Measurements from ENCODE around the gene PDPK1. TPM values are rescaled to one million over a fixed set of nuclear protein-coding genes. Genes with fewer than 3 reads are reported as not detected.
"Not testable (repeated sequence)": the region's sequence is repeated elsewhere in the genome, so short reads cannot be mapped to it uniquely, and the experiment has no call there.

PDPK1 gene
- total RNA-seq, 2 experiments from 2014 or later: 14.4 to 40.6 TPM

GRCh38 chr16:2627075-2627474 is 89.3 kb downstream of the PDPK1 start:
- DNase-seq (ENCODE audit: low spot score); POLR2A ChIA-PET; intact Hi-C loops (cut with micrococcal nuclease; ENCODE audit: unreplicated experiment); H2AFZ ChIP-seq (ENCODE audit: low read length); H3K79me2 ChIP-seq (ENCODE audit: insufficient read depth, low read depth, low read length); H3K4me3 ChIP-seq (ENCODE audit: low read depth, low read length, poor library complexity, severe bottlenecking); BruUV-seq (replicated peaks); H3K36me3 ChIP-seq (ENCODE audit: insufficient read depth, low read length); H3K9me3 ChIP-seq (ENCODE audit: low read length); H3K27ac ChIP-seq (ENCODE audit: low read depth, low read length, poor library complexity, severe bottlenecking); H4K20me1 ChIP-seq (ENCODE audit: insufficient read depth, low read length); H3K4me1 ChIP-seq (ENCODE audit: insufficient read depth, low read length, poor library complexity, severe bottlenecking); H3K9me2 ChIP-seq (ENCODE audit: insufficient read depth, low read length); H3K4me2 ChIP-seq (ENCODE audit: low read length); CTCF ChIA-PET (ENCODE audit: unreplicated experiment): not testable (repeated sequence)

DNA sequence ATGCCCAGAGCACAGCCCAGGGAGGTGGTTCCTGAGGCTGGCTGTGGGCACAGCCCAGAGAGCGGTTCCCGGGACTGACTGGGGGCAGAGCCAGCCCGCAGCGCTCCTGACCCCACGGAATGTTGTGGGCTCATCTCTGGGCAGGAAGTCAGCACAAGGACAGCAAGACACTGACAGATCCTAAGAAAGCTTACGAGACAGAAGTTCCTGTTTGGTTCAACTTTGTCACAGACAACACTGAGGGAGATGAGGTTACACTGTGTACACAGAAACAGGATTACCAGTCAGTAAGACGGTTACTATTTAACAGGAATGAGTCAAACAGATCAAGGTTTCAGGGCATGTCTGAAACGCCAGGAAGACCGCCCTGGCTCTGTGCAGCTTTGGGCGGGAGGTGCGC is 93.4 kb downstream of the PDPK1 start:
- H4K20me1 ChIP-seq (ENCODE audit: insufficient read depth, low read length); H3K36me3 ChIP-seq (ENCODE audit: insufficient read depth, low read length); POLR2A ChIA-PET; H3K9me2 ChIP-seq (ENCODE audit: insufficient read depth, low read length); DNase-seq (ENCODE audit: low spot score); H3K27ac ChIP-seq (ENCODE audit: low read depth, low read length, poor library complexity, severe bottlenecking); H3K4me3 ChIP-seq (ENCODE audit: low read depth, low read length, poor library complexity, severe bottlenecking); intact Hi-C loops (cut with micrococcal nuclease; ENCODE audit: unreplicated experiment); H2AFZ ChIP-seq (ENCODE audit: low read length); H3K4me2 ChIP-seq (ENCODE audit: low read length); H3K79me2 ChIP-seq (ENCODE audit: insufficient read depth, low read depth, low read length); CTCF ChIA-PET (ENCODE audit: unreplicated experiment); H3K9me3 ChIP-seq (ENCODE audit: low read length); H3K4me1 ChIP-seq (ENCODE audit: insufficient read depth, low read length, poor library complexity, severe bottlenecking): not testable (repeated sequence)
- TSS peak; percentile 17 for BruUV-seq (replicated peaks)

- H3K36me3 ChIP-seq (ENCODE audit: insufficient read depth, low read length); H3K4me1 ChIP-seq (ENCODE audit: insufficient read depth, low read length, poor library complexity, severe bottlenecking); H4K20me1 ChIP-seq (ENCODE audit: insufficient read depth, low read length); POLR2A ChIA-PET; H3K79me2 ChIP-seq (ENCODE audit: insufficient read depth, low read depth, low read length); intact Hi-C loops (cut with micrococcal nuclease; ENCODE audit: unreplicated experiment); H3K9me2 ChIP-seq (ENCODE audit: insufficient read depth, low read length); H3K9me3 ChIP-seq (ENCODE audit: low read length); H3K4me2 ChIP-seq (ENCODE audit: low read length); H3K27ac ChIP-seq (ENCODE audit: low read depth, low read length, poor library complexity, severe bottlenecking); H2AFZ ChIP-seq (ENCODE audit: low read length); DNase-seq (ENCODE audit: low spot score); CTCF ChIA-PET (ENCODE audit: unreplicated experiment); H3K4me3 ChIP-seq (ENCODE audit: low read depth, low read length, poor library complexity, severe bottlenecking); BruUV-seq (replicated peaks): not testable (repeated sequence)
Measured at GRCh38 chr16:2632291-2632690, 94.5 kb downstream of the PDPK1 start.

DNA sequence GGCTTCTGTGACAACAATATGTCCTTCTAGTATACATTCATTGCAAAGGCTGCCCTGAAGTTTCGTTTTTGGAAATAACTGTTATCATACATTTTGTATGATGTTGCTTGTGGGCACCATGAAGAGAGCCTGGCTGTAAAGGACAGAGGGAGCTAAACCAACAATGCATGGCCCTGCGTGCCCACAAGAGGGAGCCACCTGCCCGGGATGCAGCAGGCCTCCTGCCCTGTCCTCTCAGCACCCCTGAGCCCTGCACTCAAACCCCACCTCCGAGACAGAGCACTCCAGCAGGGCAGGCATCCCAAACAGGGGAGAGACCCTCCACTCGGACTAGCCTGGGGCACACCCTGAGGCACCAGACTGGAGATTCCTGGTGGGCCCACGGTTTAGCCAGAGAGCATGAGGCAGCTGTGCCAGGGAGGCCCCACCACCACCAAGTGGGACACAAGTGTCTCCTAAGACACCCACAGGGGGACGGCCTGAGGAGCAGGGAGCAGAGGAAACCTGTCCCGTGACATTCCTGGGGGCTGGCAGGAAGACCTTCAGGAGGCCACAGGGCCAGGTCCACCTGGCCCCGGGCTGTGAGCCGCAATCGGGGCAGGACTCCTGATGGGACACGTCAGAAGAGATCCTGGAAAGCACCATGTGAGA is 101.4 kb downstream of the PDPK1 start:
- H3K4me1 ChIP-seq (ENCODE audit: insufficient read depth, low read length, poor library complexity, severe bottlenecking); H2AFZ ChIP-seq (ENCODE audit: low read length); intact Hi-C loops (cut with micrococcal nuclease; ENCODE audit: unreplicated experiment); H3K79me2 ChIP-seq (ENCODE audit: insufficient read depth, low read depth, low read length); H3K9me2 ChIP-seq (ENCODE audit: insufficient read depth, low read length); BruUV-seq (replicated peaks); H3K4me3 ChIP-seq (ENCODE audit: low read depth, low read length, poor library complexity, severe bottlenecking); CTCF ChIA-PET (ENCODE audit: unreplicated experiment); H3K36me3 ChIP-seq (ENCODE audit: insufficient read depth, low read length); H4K20me1 ChIP-seq (ENCODE audit: insufficient read depth, low read length); H3K4me2 ChIP-seq (ENCODE audit: low read length); H3K9me3 ChIP-seq (ENCODE audit: low read length); DNase-seq (ENCODE audit: low spot score); POLR2A ChIA-PET; H3K27ac ChIP-seq (ENCODE audit: low read depth, low read length, poor library complexity, severe bottlenecking): not testable (repeated sequence)
- 0 out of 2 replicates have a peak, but pooled peaks have one; percentile 10 for TF ChIP-seq CTCF (conservative IDR thresholded peaks at IDR 0.05; ENCODE audit: low read length)

- CTCF ChIA-PET (ENCODE audit: unreplicated experiment); H3K4me3 ChIP-seq (ENCODE audit: low read depth, low read length, poor library complexity, severe bottlenecking); H4K20me1 ChIP-seq (ENCODE audit: insufficient read depth, low read length); H3K4me2 ChIP-seq (ENCODE audit: low read length); H3K9me2 ChIP-seq (ENCODE audit: insufficient read depth, low read length); H3K27ac ChIP-seq (ENCODE audit: low read depth, low read length, poor library complexity, severe bottlenecking); BruUV-seq (replicated peaks); H3K79me2 ChIP-seq (ENCODE audit: insufficient read depth, low read depth, low read length); H2AFZ ChIP-seq (ENCODE audit: low read length); H3K36me3 ChIP-seq (ENCODE audit: insufficient read depth, low read length); H3K4me1 ChIP-seq (ENCODE audit: insufficient read depth, low read length, poor library complexity, severe bottlenecking); intact Hi-C loops (cut with micrococcal nuclease; ENCODE audit: unreplicated experiment); H3K9me3 ChIP-seq (ENCODE audit: low read length); POLR2A ChIA-PET; DNase-seq (ENCODE audit: low spot score): not testable (repeated sequence)
Measured at GRCh38 chr16:2639722-2640072, 101.9 kb downstream of the PDPK1 start.

- POLR2A ChIA-PET; H3K27ac ChIP-seq (ENCODE audit: low read depth, low read length, poor library complexity, severe bottlenecking); H3K4me2 ChIP-seq (ENCODE audit: low read length); BruUV-seq (replicated peaks); H3K4me3 ChIP-seq (ENCODE audit: low read depth, low read length, poor library complexity, severe bottlenecking); intact Hi-C loops (cut with micrococcal nuclease; ENCODE audit: unreplicated experiment); DNase-seq (ENCODE audit: low spot score); H3K79me2 ChIP-seq (ENCODE audit: insufficient read depth, low read depth, low read length); H3K4me1 ChIP-seq (ENCODE audit: insufficient read depth, low read length, poor library complexity, severe bottlenecking); H3K9me2 ChIP-seq (ENCODE audit: insufficient read depth, low read length); H3K9me3 ChIP-seq (ENCODE audit: low read length); CTCF ChIA-PET (ENCODE audit: unreplicated experiment); H4K20me1 ChIP-seq (ENCODE audit: insufficient read depth, low read length); H2AFZ ChIP-seq (ENCODE audit: low read length); H3K36me3 ChIP-seq (ENCODE audit: insufficient read depth, low read length): not testable (repeated sequence)
Measured at GRCh38 chr16:2642561-2642960, 104.7 kb downstream of the PDPK1 start.

Measured in OCI-LY7 (cell line).